Erythroblast (primary cell): ENCODE data around the gene FCHO2.

Experiments
- GATA1 ChIP-seq: IDR thresholded peaks from 2 replicates; pipeline ENCODE4 v1.6.1; 2011; ENCODE audit warnings: low read depth, mild to moderate bottlenecking, control low read depth, low read length, moderate library complexity
- POLR2A ChIP-seq: IDR thresholded peaks from 2 replicates; pipeline ENCODE4 v1.6.1; 2011; ENCODE audit warnings: mild to moderate bottlenecking, low read length

DNA sequence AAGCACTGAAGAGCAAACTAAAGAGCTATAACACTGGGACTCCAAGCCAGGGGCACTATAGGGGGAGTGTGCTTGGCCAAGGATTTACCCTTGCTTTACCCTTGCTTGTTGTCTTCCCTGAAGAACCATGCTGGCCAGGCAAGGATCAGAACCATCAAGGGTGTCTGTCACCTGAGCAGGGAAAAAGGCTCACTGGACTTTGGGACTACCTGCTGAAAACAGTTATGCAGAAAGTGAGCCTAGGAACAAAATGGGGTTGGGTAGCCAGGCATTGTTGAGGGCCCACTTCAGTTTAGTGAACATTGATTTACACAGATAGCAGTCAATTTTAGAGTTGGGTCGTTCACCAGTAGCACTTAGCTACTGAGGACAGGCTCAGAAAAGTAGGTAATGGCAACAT, 156.5 kb downstream of the FCHO2 start:
- TF ChIP-seq POLR2A = no peak
- no peak for TF ChIP-seq GATA1
